ENCODE measurements around the gene PTPRG. TPM values are rescaled to one million over a fixed set of nuclear protein-coding genes. Genes with fewer than 3 reads are reported as not detected.

Gene PTPRG
- total and polyA plus RNA-seq, 10 of the 15 experiments (the other 5 are each of a cell fraction or from before 2014, with no cell fraction given) = 0.29 to 20.7 (median 1.4) TPM

DNA sequence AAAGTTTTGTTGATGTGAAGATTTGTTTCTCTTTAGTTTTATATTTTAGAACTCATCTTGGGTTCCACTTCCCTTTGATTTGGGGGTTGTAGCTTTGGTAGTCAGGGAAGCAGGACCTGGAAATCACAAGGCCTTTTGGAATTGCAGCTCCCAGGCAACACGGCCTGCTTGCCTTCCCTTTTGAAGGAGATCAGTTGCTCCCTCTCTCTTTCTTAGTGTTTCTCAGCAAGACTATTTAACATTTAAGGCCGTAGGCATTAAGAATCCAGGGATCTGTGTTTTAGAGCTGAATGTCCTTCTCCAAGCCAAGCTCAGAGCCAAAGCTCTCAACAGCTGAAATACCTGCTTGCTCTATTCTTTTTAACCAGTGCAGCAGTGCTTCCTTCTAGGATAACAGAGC lies 310.3 kb downstream of the PTPRG start (continued):
- TF ChIP-seq MYC (IDR thresholded peaks at IDR 0.05; ENCODE audit: insufficient read depth, insufficient read length, insufficient replicate concordance, low read length, severe bottlenecking) (no peak), ZSCAN29 (IDR thresholded peaks at IDR 0.05) (no peak), YBX1 (IDR thresholded peaks at IDR 0.05) (no peak), POU2F2 (IDR thresholded peaks at IDR 0.05; ENCODE audit: borderline replicate concordance, low read depth, low read length) (no peak), CHD2 (IDR thresholded peaks at IDR 0.05; ENCODE audit: borderline replicate concordance, low read depth, low read length) (no peak), TCF12 (IDR thresholded peaks at IDR 0.05; ENCODE audit: low read depth, low read length) (no peak)
- TF ChIP-seq, protein P1, sequence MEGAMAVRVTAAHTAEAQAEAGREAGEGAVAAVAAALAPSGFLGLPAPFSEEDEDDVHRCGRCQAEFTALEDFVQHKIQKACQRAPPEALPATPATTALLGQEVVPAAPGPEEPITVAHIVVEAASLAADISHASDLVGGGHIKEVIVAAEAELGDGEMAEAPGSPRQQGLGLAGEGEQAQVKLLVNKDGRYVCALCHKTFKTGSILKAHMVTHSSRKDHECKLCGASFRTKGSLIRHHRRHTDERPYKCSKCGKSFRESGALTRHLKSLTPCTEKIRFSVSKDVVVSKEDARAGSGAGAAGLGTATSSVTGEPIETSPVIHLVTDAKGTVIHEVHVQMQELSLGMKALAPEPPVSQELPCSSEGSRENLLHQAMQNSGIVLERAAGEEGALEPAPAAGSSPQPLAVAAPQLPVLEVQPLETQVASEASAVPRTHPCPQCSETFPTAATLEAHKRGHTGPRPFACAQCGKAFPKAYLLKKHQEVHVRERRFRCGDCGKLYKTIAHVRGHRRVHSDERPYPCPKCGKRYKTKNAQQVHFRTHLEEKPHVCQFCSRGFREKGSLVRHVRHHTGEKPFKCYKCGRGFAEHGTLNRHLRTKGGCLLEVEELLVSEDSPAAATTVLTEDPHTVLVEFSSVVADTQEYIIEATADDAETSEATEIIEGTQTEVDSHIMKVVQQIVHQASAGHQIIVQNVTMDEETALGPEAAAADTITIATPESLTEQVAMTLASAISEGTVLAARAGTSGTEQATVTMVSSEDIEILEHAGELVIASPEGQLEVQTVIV (IDR thresholded peaks at IDR 0.05; ENCODE audit: borderline replicate concordance, partially characterized antibody) = no peak
- TF ChIP-seq, protein P2, sequence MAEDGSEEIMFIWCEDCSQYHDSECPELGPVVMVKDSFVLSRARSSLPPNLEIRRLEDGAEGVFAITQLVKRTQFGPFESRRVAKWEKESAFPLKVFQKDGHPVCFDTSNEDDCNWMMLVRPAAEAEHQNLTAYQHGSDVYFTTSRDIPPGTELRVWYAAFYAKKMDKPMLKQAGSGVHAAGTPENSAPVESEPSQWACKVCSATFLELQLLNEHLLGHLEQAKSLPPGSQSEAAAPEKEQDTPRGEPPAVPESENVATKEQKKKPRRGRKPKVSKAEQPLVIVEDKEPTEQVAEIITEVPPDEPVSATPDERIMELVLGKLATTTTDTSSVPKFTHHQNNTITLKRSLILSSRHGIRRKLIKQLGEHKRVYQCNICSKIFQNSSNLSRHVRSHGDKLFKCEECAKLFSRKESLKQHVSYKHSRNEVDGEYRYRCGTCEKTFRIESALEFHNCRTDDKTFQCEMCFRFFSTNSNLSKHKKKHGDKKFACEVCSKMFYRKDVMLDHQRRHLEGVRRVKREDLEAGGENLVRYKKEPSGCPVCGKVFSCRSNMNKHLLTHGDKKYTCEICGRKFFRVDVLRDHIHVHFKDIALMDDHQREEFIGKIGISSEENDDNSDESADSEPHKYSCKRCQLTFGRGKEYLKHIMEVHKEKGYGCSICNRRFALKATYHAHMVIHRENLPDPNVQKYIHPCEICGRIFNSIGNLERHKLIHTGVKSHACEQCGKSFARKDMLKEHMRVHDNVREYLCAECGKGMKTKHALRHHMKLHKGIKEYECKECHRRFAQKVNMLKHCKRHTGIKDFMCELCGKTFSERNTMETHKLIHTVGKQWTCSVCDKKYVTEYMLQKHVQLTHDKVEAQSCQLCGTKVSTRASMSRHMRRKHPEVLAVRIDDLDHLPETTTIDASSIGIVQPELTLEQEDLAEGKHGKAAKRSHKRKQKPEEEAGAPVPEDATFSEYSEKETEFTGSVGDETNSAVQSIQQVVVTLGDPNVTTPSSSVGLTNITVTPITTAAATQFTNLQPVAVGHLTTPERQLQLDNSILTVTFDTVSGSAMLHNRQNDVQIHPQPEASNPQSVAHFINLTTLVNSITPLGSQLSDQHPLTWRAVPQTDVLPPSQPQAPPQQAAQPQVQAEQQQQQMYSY (CRISPR knock-in tag; IDR thresholded peaks at IDR 0.05) = no peak
- TF ChIP-seq, protein P3, sequence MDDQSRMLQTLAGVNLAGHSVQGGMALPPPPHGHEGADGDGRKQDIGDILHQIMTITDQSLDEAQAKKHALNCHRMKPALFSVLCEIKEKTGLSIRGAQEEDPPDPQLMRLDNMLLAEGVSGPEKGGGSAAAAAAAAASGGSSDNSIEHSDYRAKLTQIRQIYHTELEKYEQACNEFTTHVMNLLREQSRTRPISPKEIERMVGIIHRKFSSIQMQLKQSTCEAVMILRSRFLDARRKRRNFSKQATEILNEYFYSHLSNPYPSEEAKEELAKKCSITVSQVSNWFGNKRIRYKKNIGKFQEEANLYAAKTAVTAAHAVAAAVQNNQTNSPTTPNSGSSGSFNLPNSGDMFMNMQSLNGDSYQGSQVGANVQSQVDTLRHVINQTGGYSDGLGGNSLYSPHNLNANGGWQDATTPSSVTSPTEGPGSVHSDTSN (IDR thresholded peaks at IDR 0.05; ENCODE audit: insufficient replicate concordance, low read depth, low read length) = no peak
